GM19438 (cell line): ENCODE data around the gene LNX1.

Experiments used
- ATAC-seq: cut with Tn5 transposase; IDR thresholded peaks from one replicate; pipeline ENCODE4 v1.9.1; 2021; ENCODE audit warnings: low read depth; ENCODE audit not compliant: unreplicated experiment

The LNX1 gene

GRCh38 chr4:53601251-53601764, 10.0 kb upstream of the LNX1 start:
- ATAC-seq: peak; percentile 62

GRCh38 chr4:53599632-53600031, 8.3 kb upstream of the LNX1 start:
- ATAC-seq: no peak

GRCh38 chr4:53598901-53599300, 7.6 kb upstream of the LNX1 start:
- no peak for ATAC-seq

GRCh38 chr4:53598483-53598882, 7.2 kb upstream of the LNX1 start:
- no peak for ATAC-seq

- no peak for ATAC-seq
These were observed 5.6 kb upstream of the LNX1 start for GRCh38 chr4:53596901-53597300.

GRCh38 chr4:53595834-53596233, 4.5 kb upstream of the LNX1 start:
- ATAC-seq: no peak

- no peak for ATAC-seq
These were observed 3.9 kb upstream of the LNX1 start for GRCh38 chr4:53595204-53595603.

GRCh38 chr4:53593765-53594164, 2.5 kb upstream of the LNX1 start:
- no peak for ATAC-seq

GRCh38 chr4:53592686-53593501, 1.6 kb upstream of the LNX1 start:
- ATAC-seq: no peak

GRCh38 chr4:53592122-53592521, 836 bp upstream of the LNX1 start:
- no peak for ATAC-seq

GRCh38 chr4:53590187-53590586, 1.1 kb downstream of the LNX1 start:
- no peak for ATAC-seq

- no peak for ATAC-seq
These were observed 1.8 kb downstream of the LNX1 start for GRCh38 chr4:53589511-53589910.

GRCh38 chr4:53587135-53587534, 4.2 kb downstream of the LNX1 start:
- ATAC-seq: no peak

GRCh38 chr4:53586121-53586816, 5.0 kb downstream of the LNX1 start:
- ATAC-seq: no peak

- ATAC-seq: no peak
These were observed 6.6 kb downstream of the LNX1 start for GRCh38 chr4:53584658-53585057.

- ATAC-seq: no peak
These were observed 7.8 kb downstream of the LNX1 start for GRCh38 chr4:53583513-53583912.

GRCh38 chr4:53582194-53582593, 9.1 kb downstream of the LNX1 start:
- ATAC-seq: no peak

- ATAC-seq: no peak
These were observed 11.0 kb downstream of the LNX1 start for GRCh38 chr4:53580274-53580673.

GRCh38 chr4:53579826-53580225, 11.5 kb downstream of the LNX1 start:
- no peak for ATAC-seq

GRCh38 chr4:53576676-53577372, 14.5 kb downstream of the LNX1 start:
- no peak for ATAC-seq

- ATAC-seq: no peak
These were observed 15.1 kb downstream of the LNX1 start for GRCh38 chr4:53576071-53576617.
